Fibroblast of pulmonary artery (primary cell): ENCODE results near the gene SNX15.

Source experiments
- DNase-seq: peaks from one replicate; pipeline ENCODE4 v3.0.0-alpha.2; 2010; ENCODE audit warnings: low read depth
- H3K4me3 ChIP-seq: replicated peaks from 2 replicates; pipeline ENCODE4 v1.5.1; 2011; ENCODE audit warnings: low read depth, mild to moderate bottlenecking, control low read depth, low read length, moderate library complexity
- TF ChIP-seq, protein P1 (sequence below): IDR thresholded peaks from 2 replicates; pipeline ENCODE4 v1.5.1; 2011; ENCODE audit warnings: mild to moderate bottlenecking, control low read depth, low read length, inconsistent platforms; ENCODE audit errors: missing control alignments

The SNX15 gene

GRCh38 chr11:65087827-65088226 is 60.6 kb downstream of the SNX15 start:
- TF ChIP-seq, protein P1, sequence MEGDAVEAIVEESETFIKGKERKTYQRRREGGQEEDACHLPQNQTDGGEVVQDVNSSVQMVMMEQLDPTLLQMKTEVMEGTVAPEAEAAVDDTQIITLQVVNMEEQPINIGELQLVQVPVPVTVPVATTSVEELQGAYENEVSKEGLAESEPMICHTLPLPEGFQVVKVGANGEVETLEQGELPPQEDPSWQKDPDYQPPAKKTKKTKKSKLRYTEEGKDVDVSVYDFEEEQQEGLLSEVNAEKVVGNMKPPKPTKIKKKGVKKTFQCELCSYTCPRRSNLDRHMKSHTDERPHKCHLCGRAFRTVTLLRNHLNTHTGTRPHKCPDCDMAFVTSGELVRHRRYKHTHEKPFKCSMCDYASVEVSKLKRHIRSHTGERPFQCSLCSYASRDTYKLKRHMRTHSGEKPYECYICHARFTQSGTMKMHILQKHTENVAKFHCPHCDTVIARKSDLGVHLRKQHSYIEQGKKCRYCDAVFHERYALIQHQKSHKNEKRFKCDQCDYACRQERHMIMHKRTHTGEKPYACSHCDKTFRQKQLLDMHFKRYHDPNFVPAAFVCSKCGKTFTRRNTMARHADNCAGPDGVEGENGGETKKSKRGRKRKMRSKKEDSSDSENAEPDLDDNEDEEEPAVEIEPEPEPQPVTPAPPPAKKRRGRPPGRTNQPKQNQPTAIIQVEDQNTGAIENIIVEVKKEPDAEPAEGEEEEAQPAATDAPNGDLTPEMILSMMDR = no peak
- DNase-seq = no peak
- no peak overlapping the region for H3K4me3 ChIP-seq

- H3K4me3 ChIP-seq = no peak overlapping the region
- TF ChIP-seq, protein P1 = no peak
- DNase-seq = no peak
Measured at GRCh38 chr11:65089621-65090020, 62.4 kb downstream of the SNX15 start.
